ENCODE results near the gene GSE1. TPM values are rescaled to one million over a fixed set of nuclear protein-coding genes. Genes with fewer than 3 reads are reported as not detected.

GSE1 gene
- total RNA-seq, 1 experiment from 2014 or later, result 124 TPM

GRCh38 chr16:85668676-85669424 is 55.7 kb downstream of the GSE1 start (continued):
- no peak for TF ChIP-seq GABPB1 (CRISPR knock-in tag; IDR thresholded peaks at IDR 0.05)

GRCh38 chr16:85670840-85671239 is 57.7 kb downstream of the GSE1 start:
- H3K9me3 Mint-ChIP-seq, result no peaks in the 10 kb centered on the region
- no peak for TF ChIP-seq FOXJ3 (CRISPR knock-in tag; IDR thresholded peaks at IDR 0.05; ENCODE audit: borderline replicate concordance)
- TF ChIP-seq STAT6 (CRISPR knock-in tag; conservative IDR thresholded peaks at IDR 0.05; ENCODE audit: low read depth), result no peak
- TF ChIP-seq NFATC4 (CRISPR knock-in tag; IDR thresholded peaks at IDR 0.05), result no peak
- no peak for TF ChIP-seq IRF1 (CRISPR knock-in tag; IDR thresholded peaks at IDR 0.05)
- no peak for TF ChIP-seq ZNF219 (CRISPR knock-in tag; IDR thresholded peaks at IDR 0.05; ENCODE audit: borderline replicate concordance)
- H3K4me3 Mint-ChIP-seq, result no peak overlapping the region
- no peak for DNase-seq (ENCODE audit: low spot score)
- POLR2A ChIA-PET, result no interaction called here
- H3K36me3 Mint-ChIP-seq, result peaks cover 71% of the 10 kb centered on the region
- no peaks in the 10 kb centered on the region for H3K27me3 Mint-ChIP-seq (ENCODE audit: low read depth)
- no peaks in the 10 kb centered on the region for H3K4me1 Mint-ChIP-seq
- ATAC-seq, result no peak
- H3K27ac Mint-ChIP-seq, result peak overlapping the region; percentile 89; the same call in 1 of the 2 replicates
- CTCF ChIA-PET, result interaction anchor here (1.1 to 1.3 kb wide), 2 partner anchors 45 to 48 kb away, joined by 3 read pairs; no protein-coding TSS in a partner anchor

- Mint-ChIP-seq H3K4me1 (no peaks in the 10 kb centered on the region), H3K27ac (no peak overlapping the region), H3K4me3 (no peak overlapping the region), H3K27me3 (ENCODE audit: low read depth) (no peaks in the 10 kb centered on the region), H3K9me3 (no peaks in the 10 kb centered on the region), H3K36me3 (peaks cover 57% of the 10 kb centered on the region)
- ATAC-seq (no peak), DNase-seq (ENCODE audit: low spot score) (no peak)
- TF ChIP-seq NFE2L1 (CRISPR knock-in tag; IDR thresholded peaks at IDR 0.05) (no peak), RORB (CRISPR knock-in tag; IDR thresholded peaks at IDR 0.05) (no peak)
- CTCF ChIA-PET, result interaction anchor here (1.4 to 6.8 kb wide), 2 partner anchors 16 to 43 kb away, joined by 3 to 75 read pairs; no protein-coding TSS in a partner anchor
- POLR2A ChIA-PET, result interaction anchor here (0.7 kb wide), 1 partner anchor 63 kb away, joined by 5 read pairs; no protein-coding TSS in a partner anchor
These were observed 60.7 kb downstream of the GSE1 start for GRCh38 chr16:85673529-85674417.

GRCh38 chr16:85674418-85674755 is 61.3 kb downstream of the GSE1 start:
- H3K36me3 Mint-ChIP-seq, result peaks cover 54% of the 10 kb centered on the region
- ATAC-seq, result no peak
- DNase-seq (ENCODE audit: low spot score), result no peak
- no peaks in the 10 kb centered on the region for H3K9me3 Mint-ChIP-seq
- no peaks in the 10 kb centered on the region for H3K4me1 Mint-ChIP-seq
- H3K4me3 Mint-ChIP-seq, result no peak overlapping the region
- H3K27ac Mint-ChIP-seq, result no peak overlapping the region
- ChIA-PET CTCF (interaction anchor here (1.1 to 6.8 kb wide), 3 partner anchors 11 to 43 kb away, joined by 3 to 75 read pairs (median 3); no protein-coding TSS in a partner anchor), POLR2A (no interaction called here)
- no peaks in the 10 kb centered on the region for H3K27me3 Mint-ChIP-seq (ENCODE audit: low read depth)
- TF ChIP-seq ZNF263 (CRISPR knock-in tag; IDR thresholded peaks at IDR 0.05; ENCODE audit: low read depth), result no peak
- no peak for TF ChIP-seq ZNF532 (CRISPR knock-in tag; IDR thresholded peaks at IDR 0.05; ENCODE audit: borderline replicate concordance)
- no peak for TF ChIP-seq ETV6 (CRISPR knock-in tag; IDR thresholded peaks at IDR 0.05)
- no peak for TF ChIP-seq ZNF671 (CRISPR knock-in tag; IDR thresholded peaks at IDR 0.05)
- TF ChIP-seq KAT7 (CRISPR knock-in tag; IDR thresholded peaks at IDR 0.05; ENCODE audit: borderline replicate concordance), result no peak
- no peak for TF ChIP-seq ATF6 (CRISPR knock-in tag; IDR thresholded peaks at IDR 0.05)
- TF ChIP-seq MXD4 (CRISPR knock-in tag; IDR thresholded peaks at IDR 0.05; ENCODE audit: borderline replicate concordance), result no peak
- no peak for TF ChIP-seq ATF1 (CRISPR knock-in tag; IDR thresholded peaks at IDR 0.05)
- no peak for TF ChIP-seq HMGXB4 (CRISPR knock-in tag; IDR thresholded peaks at IDR 0.05)
